Activated CD4-positive, alpha-beta memory T cell treated with anti-CD3 and anti-CD28 coated beads for 36 hours (primary cell): ENCODE measurements around the gene FAM124A. TPM values are rescaled to one million over a fixed set of nuclear protein-coding genes. Genes with fewer than 3 reads are reported as not detected.

Source experiments
- CTCF ChIA-PET: fragments of 350-600 bp; sonication (Branson Sonifier 250); formaldehyde crosslinking; loops from one replicate; lab custom pipeline; 2021; ENCODE audit warnings: antibody characterized with exemption, inconsistent platforms; lab: Charles Lee
- POLR2A ChIA-PET: fragments of 350-600 bp; sonication (Branson Sonifier 250); formaldehyde crosslinking; loops from one replicate; lab custom pipeline; 2021; ENCODE audit warnings: antibody characterized with exemption; lab: Charles Lee
- DNase-seq: peaks from one replicate; pipeline ENCODE4 v3.0.0-alpha.2; 2020
- H3K27ac Mint-ChIP-seq: one replicate; pipeline ENCODE4 v1.8.0; 2021; ENCODE audit warnings: mixed read lengths
- H3K27me3 Mint-ChIP-seq: one replicate; pipeline ENCODE4 v1.8.0; 2021; ENCODE audit warnings: mixed read lengths
- H3K36me3 Mint-ChIP-seq: one replicate; pipeline ENCODE4 v1.8.0; 2021; ENCODE audit warnings: mixed read lengths
- H3K4me1 Mint-ChIP-seq: one replicate; pipeline ENCODE4 v1.8.0; 2021; ENCODE audit warnings: low read depth, mixed read lengths
- H3K4me3 Mint-ChIP-seq: one replicate; pipeline ENCODE4 v1.8.0; 2021; ENCODE audit warnings: mild to moderate bottlenecking, mixed read lengths
- H3K9me3 Mint-ChIP-seq: one replicate; pipeline ENCODE4 v1.8.0; 2021; ENCODE audit warnings: mixed read lengths
- intact Hi-C: fragments of 100-400 bp; cut with micrococcal nuclease; formaldehyde crosslinking; loops from one replicate; pipeline ENCODE4 v1.15.1; 2023
- total RNA-seq, 2 experiments: library from RNA; stranded (reverse); gene quantifications; one replicate each; pipeline ENCODE4 v1.2.3, GENCODE V29; 2021

The FAM124A gene
- total RNA-seq, 2 experiments from 2014 or later, result 0.15 to 0.24 TPM

DNA sequence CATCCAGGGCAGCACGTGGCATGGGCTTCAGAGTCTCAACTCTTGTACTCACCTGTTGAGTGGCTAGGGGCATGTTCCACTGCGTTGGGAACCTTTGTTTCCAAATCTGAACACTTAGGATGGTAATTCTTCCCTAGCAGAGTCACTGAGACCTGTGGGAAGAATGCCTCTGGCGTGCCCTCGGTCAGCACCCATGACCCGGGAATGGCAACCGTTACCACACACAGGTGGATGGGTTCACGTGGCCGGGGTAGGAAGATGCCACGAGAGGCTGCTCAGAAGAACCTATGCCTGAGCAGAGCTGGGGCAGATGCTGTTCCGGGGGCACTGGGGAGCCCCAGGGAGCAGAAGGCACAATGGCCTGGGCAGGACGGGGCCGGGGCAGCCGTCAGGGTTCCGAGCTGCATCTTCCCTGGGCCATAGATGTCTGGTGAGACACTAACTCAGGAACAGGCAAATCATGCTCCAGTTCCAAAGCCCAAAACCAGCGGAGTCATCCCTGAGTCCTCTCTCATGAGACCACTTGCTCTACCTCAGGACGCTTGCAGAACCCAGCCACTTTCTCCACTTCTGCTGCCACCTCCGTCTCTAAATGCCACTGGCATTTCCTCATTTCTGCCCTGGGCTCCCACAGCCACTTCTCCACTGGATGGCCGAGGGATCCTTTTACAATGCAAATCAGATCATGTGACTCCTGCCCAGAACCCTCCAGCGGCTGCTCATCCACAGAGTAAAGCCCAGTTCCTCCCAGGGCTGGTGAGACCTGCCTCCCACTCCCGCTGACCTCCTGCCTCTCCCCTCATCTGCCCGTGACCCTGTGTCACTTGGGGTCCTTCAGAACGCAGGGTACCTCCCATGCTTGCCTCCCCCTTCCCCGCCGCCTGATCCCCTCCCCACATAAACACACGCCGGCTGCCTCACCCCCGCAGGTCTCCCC, 36.7 kb downstream of the FAM124A start:
- CTCF ChIA-PET, result interaction anchor here (1.0 kb wide), 1 partner anchor 27 kb away, joined by 4 read pairs; no protein-coding TSS in a partner anchor
- intact Hi-C loops, result no loop called here

DNA sequence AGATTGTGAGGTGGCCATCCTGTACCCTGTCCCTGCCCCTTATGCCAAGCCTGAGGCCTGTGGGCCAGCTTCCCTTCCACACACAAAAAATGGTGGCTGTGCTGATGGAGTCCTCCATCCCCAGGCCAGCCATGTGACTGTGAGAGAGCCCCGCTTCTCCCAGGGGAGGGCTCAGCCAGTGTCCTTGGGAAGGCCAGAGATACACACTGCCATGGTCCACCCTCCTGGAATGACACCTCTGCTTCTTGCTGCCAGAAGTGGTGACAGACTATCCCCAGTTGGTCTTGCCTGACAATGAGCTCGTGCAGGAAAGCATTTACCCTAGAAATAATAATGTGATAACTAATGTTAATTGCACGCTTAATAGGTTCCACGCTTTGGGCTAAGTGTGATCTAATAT, 38.0 kb downstream of the FAM124A start:
- ChIA-PET POLR2A (no interaction called here), CTCF (interaction anchor here (1.4 kb wide), 1 partner anchor 28 kb away, joined by 4 read pairs; no protein-coding TSS in a partner anchor)
- Mint-ChIP-seq H3K9me3 (no peaks in the 10 kb centered on the region), H3K27me3 (peaks cover 3% of the 10 kb centered on the region), H3K27ac (no peak overlapping the region), H3K4me1 (no peaks in the 10 kb centered on the region), H3K36me3 (no peaks in the 10 kb centered on the region), H3K4me3 (no peak overlapping the region)
- no peak for DNase-seq
- intact Hi-C loops, result no loop called here

More for the DNA sequence above, 36.7 kb downstream of the FAM124A start:
- Mint-ChIP-seq H3K27ac (no peak overlapping the region), H3K27me3 (no peaks in the 10 kb centered on the region), H3K4me3 (no peak overlapping the region), H3K36me3 (no peaks in the 10 kb centered on the region), H3K9me3 (no peaks in the 10 kb centered on the region), H3K4me1 (no peaks in the 10 kb centered on the region)
- POLR2A ChIA-PET, result no interaction called here
- DNase-seq, result no peak

DNA sequence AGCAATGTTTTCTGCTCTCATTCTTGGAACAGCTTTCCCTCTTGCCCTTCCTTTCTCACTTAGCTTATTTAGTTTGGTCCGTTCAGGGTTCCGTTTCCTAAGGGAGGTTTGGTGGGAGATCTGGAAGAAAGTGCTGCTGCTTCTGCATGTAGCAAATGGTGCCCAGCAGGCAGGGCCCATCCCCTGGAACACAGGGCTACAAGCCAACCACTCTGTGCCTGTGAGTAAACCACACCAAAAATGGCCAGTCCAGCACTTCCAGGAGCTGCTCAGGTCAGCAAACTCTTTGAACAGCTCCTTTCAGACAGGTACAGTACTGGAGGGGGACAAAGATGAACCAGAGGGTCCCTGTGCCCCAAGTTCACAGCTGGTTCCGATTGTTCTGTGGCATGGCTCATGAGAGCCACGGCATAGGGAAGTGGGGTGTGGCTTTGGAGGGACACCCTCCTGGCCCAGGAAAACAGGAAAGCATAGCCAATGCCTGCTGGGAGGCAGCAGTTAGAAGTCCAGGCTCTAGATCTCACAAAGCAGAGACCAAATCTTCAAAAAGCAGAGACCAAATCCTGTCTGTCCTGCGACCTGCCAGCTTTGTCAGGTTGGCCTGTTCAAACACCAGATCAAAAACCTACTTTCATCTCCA, 39.5 kb downstream of the FAM124A start:
- ChIA-PET POLR2A (no interaction called here), CTCF (interaction anchor here (1.4 to 2.2 kb wide), 2 partner anchors 24 to 26 kb away, joined by 4 to 10 read pairs; no protein-coding TSS in a partner anchor)
- no peak overlapping the region for H3K4me3 Mint-ChIP-seq
- no peak overlapping the region for H3K27ac Mint-ChIP-seq
- H3K9me3 Mint-ChIP-seq, result no peaks in the 10 kb centered on the region
- peaks cover 3% of the 10 kb centered on the region for H3K27me3 Mint-ChIP-seq
- H3K36me3 Mint-ChIP-seq, result no peaks in the 10 kb centered on the region
- intact Hi-C loops, result no loop called here
- DNase-seq, result no peak
- H3K4me1 Mint-ChIP-seq, result no peaks in the 10 kb centered on the region

DNA sequence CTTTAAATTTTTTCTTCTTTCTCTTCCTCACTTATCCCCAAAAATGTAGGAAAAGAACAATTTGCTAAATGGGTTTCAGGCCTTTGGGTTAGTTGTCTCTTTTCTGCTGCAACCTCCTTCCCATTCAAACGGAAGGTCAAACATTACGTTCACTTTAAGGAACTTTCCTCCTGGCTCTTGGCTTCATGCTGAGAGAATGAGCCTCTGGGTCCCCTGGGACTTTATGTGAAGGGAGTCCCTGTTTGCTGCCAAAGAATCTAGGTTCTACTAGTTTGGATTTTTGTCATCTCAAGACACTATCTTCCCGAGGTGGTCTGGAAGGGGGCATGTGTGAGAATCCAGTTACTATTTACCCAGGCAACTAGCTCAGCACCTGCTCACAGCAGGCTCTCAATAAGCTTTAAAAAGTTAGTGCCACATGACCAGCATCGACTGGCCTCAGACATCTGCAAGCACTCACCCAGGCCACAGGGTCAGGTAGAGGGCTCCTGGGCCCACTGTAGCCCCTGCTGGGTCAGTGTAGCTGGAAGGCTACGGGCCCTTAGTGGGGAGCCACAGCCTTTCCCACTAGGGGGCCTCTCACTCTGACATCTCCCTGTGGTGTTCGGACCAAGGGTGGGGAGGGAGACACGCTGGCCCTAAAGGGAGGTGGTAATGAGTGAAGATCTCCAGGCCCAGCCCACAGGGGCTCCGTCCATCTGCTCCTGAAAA, 40.5 kb downstream of the FAM124A start:
- Mint-ChIP-seq H3K36me3 (no peaks in the 10 kb centered on the region), H3K4me3 (no peak overlapping the region), H3K27ac (no peak overlapping the region), H3K4me1 (no peaks in the 10 kb centered on the region), H3K9me3 (no peaks in the 10 kb centered on the region), H3K27me3 (peaks cover 3% of the 10 kb centered on the region)
- ChIA-PET CTCF (interaction anchor here (1.6 to 2.2 kb wide), 2 partner anchors 23 to 535 kb away, joined by 3 to 10 read pairs; no protein-coding TSS in a partner anchor), POLR2A (no interaction called here)
- no peak for DNase-seq
- intact Hi-C loops, result no loop called here

DNA sequence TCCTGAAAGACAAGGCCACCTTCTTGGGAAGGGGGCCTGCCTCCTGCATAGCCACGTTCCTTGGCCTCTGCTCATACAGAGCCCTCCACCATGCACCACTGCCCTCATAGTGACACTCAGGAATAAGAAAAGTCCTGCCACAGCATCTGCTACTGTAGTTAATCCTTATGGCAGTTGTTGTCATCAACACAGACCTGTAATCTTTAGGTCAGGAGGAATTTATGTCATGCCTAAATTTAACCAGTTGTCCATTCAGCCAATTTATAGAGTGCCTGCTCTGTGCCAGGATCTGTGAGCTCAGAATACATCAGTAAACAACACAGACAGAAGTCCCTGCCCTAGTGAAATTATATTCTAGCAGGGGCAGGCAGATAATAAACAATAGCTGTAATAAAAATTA, 44.4 kb downstream of the FAM124A start:
- Mint-ChIP-seq H3K27me3 (peaks cover 4% of the 10 kb centered on the region), H3K9me3 (no peaks in the 10 kb centered on the region), H3K4me1 (no peaks in the 10 kb centered on the region), H3K4me3 (no peak overlapping the region), H3K27ac (no peak overlapping the region), H3K36me3 (no peaks in the 10 kb centered on the region)
- intact Hi-C loops, result no loop called here
- CTCF ChIA-PET, result interaction anchor here (2.1 kb wide), 2 partner anchors 20 kb away, joined by 6 to 13 read pairs; no protein-coding TSS in a partner anchor
- POLR2A ChIA-PET, result no interaction called here
- DNase-seq, result no peak

DNA sequence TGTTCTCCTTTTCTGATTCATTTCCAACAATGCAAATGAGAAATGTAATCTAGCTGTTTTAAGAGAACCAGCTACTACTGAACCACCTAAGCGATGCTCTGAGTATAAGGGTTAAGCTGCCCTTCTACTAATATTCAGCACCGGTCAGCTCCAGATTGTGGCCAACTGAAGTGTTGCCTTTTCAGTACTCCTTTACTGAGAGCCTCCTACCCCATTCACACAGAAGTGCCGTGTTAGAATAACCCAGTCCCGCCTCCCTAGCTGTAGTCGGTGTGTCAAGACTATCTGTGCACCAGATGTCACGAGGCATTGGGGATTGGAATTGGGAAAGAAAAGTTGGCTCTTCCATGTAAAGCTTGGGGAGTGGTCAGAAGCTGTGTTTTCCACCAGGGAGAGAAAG, 45.4 kb downstream of the FAM124A start:
- Mint-ChIP-seq H3K9me3 (no peaks in the 10 kb centered on the region), H3K27ac (no peak overlapping the region), H3K4me3 (no peak overlapping the region), H3K4me1 (no peaks in the 10 kb centered on the region), H3K36me3 (no peaks in the 10 kb centered on the region), H3K27me3 (peaks cover 4% of the 10 kb centered on the region)
- POLR2A ChIA-PET, result no interaction called here
- CTCF ChIA-PET, result interaction anchor here (2.1 kb wide), 1 partner anchor 19 kb away, joined by 13 read pairs; no protein-coding TSS in a partner anchor
- DNase-seq, result no peak
- intact Hi-C loops, result no loop called here

DNA sequence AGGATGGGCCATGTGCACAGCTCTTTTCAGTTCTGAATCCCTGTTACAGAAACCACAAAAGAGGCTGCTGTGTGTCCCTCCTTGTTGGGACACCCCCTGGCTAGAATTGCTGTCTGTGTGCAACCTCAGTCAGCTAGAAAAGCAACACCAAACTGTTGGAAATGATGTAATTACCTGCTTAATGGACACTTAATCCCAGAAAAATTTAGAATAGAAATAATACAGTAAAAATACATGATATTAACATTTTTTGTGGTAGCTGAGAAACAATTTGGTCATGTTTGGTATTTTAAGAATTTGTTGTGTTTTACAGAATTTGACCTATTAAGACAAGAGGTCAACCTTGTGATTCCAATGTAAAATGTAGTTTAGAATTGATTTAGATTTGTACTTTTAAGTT, 46.8 kb downstream of the FAM124A start:
- no peaks in the 10 kb centered on the region for H3K36me3 Mint-ChIP-seq
- CTCF ChIA-PET, result interaction anchor here (1.7 kb wide), 1 partner anchor 144 kb away, joined by 8 read pairs; no protein-coding TSS in a partner anchor

DNA sequence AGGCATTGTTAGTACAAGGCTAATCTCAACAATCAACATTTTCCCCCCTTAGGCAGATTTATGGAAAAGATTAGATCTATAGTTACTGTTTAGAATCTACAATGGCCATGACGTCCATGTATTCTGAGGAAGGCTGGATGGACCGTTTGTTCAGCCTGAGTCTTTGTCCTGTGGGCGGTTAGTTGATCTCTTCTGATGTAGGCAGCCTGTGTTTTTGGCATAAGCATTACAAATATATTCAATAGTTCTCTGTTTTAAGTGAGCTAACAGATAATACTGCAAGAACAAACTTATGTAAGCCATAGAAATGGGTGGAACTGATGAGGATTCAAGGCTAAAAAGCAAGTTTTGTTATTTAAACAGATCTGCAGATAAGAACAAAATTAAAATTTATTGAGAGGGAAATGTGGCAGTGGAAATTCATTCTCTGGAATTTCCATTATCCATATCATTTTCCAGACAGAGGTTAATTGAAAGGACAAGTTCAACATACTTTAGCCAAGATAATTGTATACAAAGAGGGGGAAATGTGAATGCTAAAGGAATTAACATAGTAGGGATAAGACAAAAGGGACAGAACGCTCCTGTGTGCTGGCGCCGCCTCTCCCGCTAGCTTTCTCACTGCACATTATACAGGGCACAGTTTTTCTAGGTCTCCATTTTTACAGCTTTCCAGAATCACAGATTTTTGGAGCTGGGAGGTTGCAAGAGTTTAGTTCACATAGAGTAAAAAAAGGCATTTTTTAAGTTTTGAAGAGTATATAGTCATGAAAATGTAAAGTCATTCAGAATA, 48.6 kb downstream of the FAM124A start:
- Mint-ChIP-seq H3K4me3 (no peak overlapping the region), H3K4me1 (no peaks in the 10 kb centered on the region), H3K27me3 (peaks cover 1% of the 10 kb centered on the region), H3K9me3 (no peaks in the 10 kb centered on the region), H3K27ac (no peak overlapping the region), H3K36me3 (no peaks in the 10 kb centered on the region)
- ChIA-PET POLR2A (no interaction called here), CTCF (interaction anchor here (1.3 to 2.1 kb wide), 2 partner anchors 16 to 146 kb away, joined by 3 to 6 read pairs; no protein-coding TSS in a partner anchor)
- no peak for DNase-seq
- intact Hi-C loops, result no loop called here

More for the DNA sequence above, 46.8 kb downstream of the FAM124A start:
- H3K4me1 Mint-ChIP-seq, result no peaks in the 10 kb centered on the region
- intact Hi-C loops, result no loop called here
- peaks cover 4% of the 10 kb centered on the region for H3K27me3 Mint-ChIP-seq
- no peak overlapping the region for H3K4me3 Mint-ChIP-seq
- H3K27ac Mint-ChIP-seq, result no peak overlapping the region
- no peak for DNase-seq
- no peaks in the 10 kb centered on the region for H3K9me3 Mint-ChIP-seq
- POLR2A ChIA-PET, result no interaction called here

DNA sequence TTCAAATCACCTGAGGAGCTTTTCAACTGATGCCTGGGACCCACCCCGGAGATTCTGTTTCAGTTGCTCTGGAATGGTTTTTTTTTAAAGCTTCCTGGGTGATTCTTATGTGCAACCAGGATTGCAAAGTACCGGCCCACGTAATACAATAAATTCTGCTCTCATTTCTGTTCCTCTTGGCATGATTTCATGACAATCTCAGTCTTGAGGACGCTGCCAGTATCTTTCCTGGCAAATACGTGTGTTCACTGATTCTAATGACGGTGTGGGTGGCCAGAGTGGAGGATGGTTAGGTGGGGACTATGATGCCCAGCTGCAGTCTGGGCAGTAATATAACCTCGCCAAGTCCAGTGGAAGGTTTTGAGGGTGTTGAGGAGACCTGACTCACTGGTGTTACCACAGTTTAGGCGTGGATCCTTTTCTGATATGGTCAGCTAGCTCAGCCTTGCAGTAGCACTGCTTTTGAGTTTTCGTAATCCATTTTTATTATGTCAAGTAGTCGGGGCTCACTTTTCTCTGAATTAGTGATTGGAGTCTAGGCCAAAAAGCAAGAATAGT, 49.4 kb downstream of the FAM124A start:
- Mint-ChIP-seq H3K27me3 (peaks cover 1% of the 10 kb centered on the region), H3K4me1 (no peaks in the 10 kb centered on the region), H3K9me3 (no peaks in the 10 kb centered on the region), H3K4me3 (no peak overlapping the region), H3K36me3 (no peaks in the 10 kb centered on the region), H3K27ac (no peak overlapping the region)
- POLR2A ChIA-PET, result no interaction called here
- intact Hi-C loops, result no loop called here
- CTCF ChIA-PET, result interaction anchor here (1.3 to 2.1 kb wide), 2 partner anchors 15 to 147 kb away, joined by 3 to 6 read pairs; no protein-coding TSS in a partner anchor
- DNase-seq, result no peak

DNA sequence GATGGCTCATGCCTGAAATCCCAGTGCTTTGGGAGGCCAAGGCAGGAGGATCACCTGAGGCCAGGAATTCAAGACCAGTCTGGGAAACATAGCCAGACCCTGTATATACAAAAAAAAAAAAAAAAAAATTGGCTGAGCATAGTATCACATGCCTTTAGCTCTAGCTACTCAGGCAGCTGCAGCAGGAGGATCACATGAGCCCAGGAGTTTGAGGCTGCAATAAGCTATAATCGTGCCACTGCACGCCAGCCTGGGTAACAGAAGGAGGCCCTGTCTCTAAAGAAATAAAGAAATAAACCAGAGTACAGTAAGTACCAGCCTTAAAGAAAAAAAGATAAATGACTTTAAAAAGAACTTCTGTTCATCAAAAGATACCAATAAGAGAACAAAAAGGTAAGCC, 52.9 kb downstream of the FAM124A start:
- DNase-seq, result no peak
- no peak overlapping the region for H3K4me3 Mint-ChIP-seq
- CTCF ChIA-PET, result interaction anchor here (2.3 to 2.6 kb wide), 2 partner anchors 11 to 150 kb away, joined by 7 to 22 read pairs; no protein-coding TSS in a partner anchor
- intact Hi-C loops, result no loop called here
- no peaks in the 10 kb centered on the region for H3K9me3 Mint-ChIP-seq
- POLR2A ChIA-PET, result no interaction called here
- H3K4me1 Mint-ChIP-seq, result no peaks in the 10 kb centered on the region
- peaks cover 1% of the 10 kb centered on the region for H3K27me3 Mint-ChIP-seq
- H3K27ac Mint-ChIP-seq, result no peak overlapping the region
- no peaks in the 10 kb centered on the region for H3K36me3 Mint-ChIP-seq

DNA sequence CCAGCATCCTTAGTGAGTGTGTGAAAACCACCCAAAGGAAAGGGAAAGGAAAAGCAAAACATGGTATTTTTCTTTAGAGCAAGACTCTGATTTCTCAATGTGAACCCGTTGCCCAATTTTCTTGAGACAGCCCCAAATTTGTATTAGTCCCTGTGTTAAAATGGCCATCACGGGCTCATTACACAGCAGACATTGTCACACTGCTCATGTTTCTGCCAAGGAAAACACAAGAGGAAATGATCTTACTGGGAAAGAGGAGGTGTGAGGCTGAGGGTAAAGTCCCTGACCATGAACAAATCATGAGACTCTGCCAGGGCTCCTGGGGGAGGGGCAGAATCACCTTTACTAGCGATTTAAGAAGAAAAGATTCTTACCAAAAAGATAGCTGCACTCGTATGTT, 54.4 kb downstream of the FAM124A start:
- ChIA-PET CTCF (interaction anchor here (1.9 kb wide), 1 partner anchor 9 kb away, joined by 7 read pairs; no protein-coding TSS in a partner anchor), POLR2A (no interaction called here)
- Mint-ChIP-seq H3K27ac (no peak overlapping the region), H3K9me3 (no peaks in the 10 kb centered on the region), H3K27me3 (no peaks in the 10 kb centered on the region), H3K4me1 (no peaks in the 10 kb centered on the region), H3K4me3 (no peak overlapping the region), H3K36me3 (no peaks in the 10 kb centered on the region)
- no peak for DNase-seq
- intact Hi-C loops, result no loop called here
